HepG2 (cell line): ENCODE measurements around the gene ZNF284. TPM values are rescaled to one million over a fixed set of nuclear protein-coding genes. Genes with fewer than 3 reads are reported as not detected.

Experiments used
- ATAC-seq: fragments of 200-7000 bp; cut with Tn5 transposase; 3 replicates; pipeline ENCODE4 v1.9.1; 2020; ENCODE audit warnings: mild to moderate bottlenecking, moderate library complexity
- BruUV-seq: library from RNA; stranded (reverse); fragments of 400-500 nt; replicated peaks from 2 replicates; lab custom pipeline; 2021; lab: Mats Ljungman, UMichigan
- CTCF ChIA-PET: fragments of 300-600 bp; formaldehyde crosslinking; extraction: SDS; loops from one replicate; lab custom pipeline; 2021; ENCODE audit warnings: low total read pairs, inconsistent platforms, low intra/inter-chr PET ratio; lab: Yijun Ruan, JAX
- POLR2A ChIA-PET: fragments of 350-600 bp; sonication (Branson Sonifier 250); formaldehyde crosslinking; loops from one replicate; lab custom pipeline; 2020; ENCODE audit warnings: antibody characterized with exemption, inconsistent platforms; lab: Yijun Ruan, JAX
- DNase-seq: peaks from one replicate; pipeline ENCODE4 v3.0.0-alpha.2; 2015; ENCODE audit warnings: low spot score
- FAIRE-seq: peaks from 3 replicates; lab custom pipeline; 2011; peaks lifted over from hg19 to GRCh38; lab: Jason Lieb, UNC
- H2AFZ ChIP-seq: one replicate; pipeline ENCODE4 v1.6.1; 2011; ENCODE audit warnings: low read length, inconsistent platforms
- H3K27ac ChIP-seq: fragments of 300-600 bp; 3 replicates; pipeline ENCODE4 v1.8.0; 2011; ENCODE audit warnings: mixed run types, mild to moderate bottlenecking, mixed read lengths, low read length, inconsistent platforms; ENCODE audit not compliant: insufficient read depth; ENCODE audit errors: extremely low read length
- H3K27me3 ChIP-seq, 2 experiments: fragments of 200-600 bp in 1 of 2; 2 replicates in 1 of 2; 3 replicates in 1 of 2; pipeline versions ENCODE4 v1.6.0 to v1.8.0; 2011; ENCODE audit warnings: low read length in 2 of 2, mild to moderate bottlenecking in 2 of 2, moderate library complexity in 2 of 2, inconsistent platforms in 1 of 2; ENCODE audit not compliant: insufficient read depth in 2 of 2, control insufficient read depth in 1 of 2
- H3K36me3 ChIP-seq, 2 experiments: fragments of 200-600 bp in 1 of 2; replicated peaks in 1 of 2; 2 replicates in 1 of 2; 3 replicates in 1 of 2; pipeline versions ENCODE4 v1.5.1 to v1.8.0; 2011; ENCODE audit warnings: low read length in 2 of 2, inconsistent platforms in 1 of 2; ENCODE audit not compliant: insufficient read depth in 2 of 2, control insufficient read depth in 1 of 2
- H3K4me1 ChIP-seq: 2 replicates; pipeline ENCODE4 v1.5.1; 2012; ENCODE audit warnings: low read length, inconsistent platforms; ENCODE audit not compliant: insufficient read depth
- H3K4me2 ChIP-seq: 2 replicates; pipeline ENCODE4 v1.6.0; 2011; ENCODE audit warnings: low read depth, low read length, inconsistent platforms
- H3K4me3 ChIP-seq, 3 experiments: fragments of 200-600 bp in 1 of 3; sonication (generic), shearing (Covaris generic) in 1 of 3; replicated peaks in 1 of 3; 2 replicates each; pipeline ENCODE4 v1.5.1; 2011 to 2016; ENCODE audit warnings: low read length in 3 of 3, inconsistent platforms in 2 of 3, low read depth in 2 of 3, mild to moderate bottlenecking in 2 of 3, control low read depth in 1 of 3, mixed read lengths in 1 of 3; ENCODE audit not compliant: insufficient read depth in 1 of 3
- H3K79me2 ChIP-seq: one replicate; pipeline ENCODE4 v1.6.1; 2011; ENCODE audit warnings: low read length, inconsistent platforms; ENCODE audit not compliant: insufficient read depth
- H3K9ac ChIP-seq: 2 replicates; pipeline ENCODE4 v1.6.0; 2011; ENCODE audit warnings: mild to moderate bottlenecking, low read depth, low read length, inconsistent platforms; ENCODE audit not compliant: insufficient read depth
- H3K9me3 ChIP-seq: 2 replicates; pipeline ENCODE4 v1.5.1; 2012; ENCODE audit warnings: mild to moderate bottlenecking, low read length
- H4K20me1 ChIP-seq: 2 replicates; pipeline ENCODE4 v1.6.0; 2011; ENCODE audit warnings: inconsistent platforms, mild to moderate bottlenecking, low read length, moderate library complexity; ENCODE audit not compliant: insufficient read depth
- ARID2 ChIP-seq: sonication (generic); formaldehyde crosslinking; IDR thresholded peaks from 2 replicates; pipeline ENCODE4 v1.8.1; 2022; ENCODE audit warnings: mild to moderate bottlenecking, missing genetic modification reagents, borderline replicate concordance
- BHLHE40 ChIP-seq: IDR thresholded peaks from 2 replicates; pipeline ENCODE4 v1.6.1; 2011; ENCODE audit warnings: low read length, improper control_type of control experiment
- ESRRA ChIP-seq: sonication (generic); formaldehyde crosslinking; IDR thresholded peaks from 2 replicates; pipeline ENCODE4 v1.5.1; 2020; ENCODE audit warnings: mild to moderate bottlenecking, low read depth, missing genetic modification reagents
- HHEX ChIP-seq: IDR thresholded peaks from 2 replicates; pipeline ENCODE4 v1.6.1; 2016; ENCODE audit warnings: control low read depth
- HOXA7 ChIP-seq: sonication (generic); formaldehyde crosslinking; IDR thresholded peaks from 2 replicates; pipeline ENCODE4 v1.8.1; 2022; ENCODE audit warnings: mild to moderate bottlenecking, missing genetic modification reagents, moderate library complexity
- KLF11 ChIP-seq: IDR thresholded peaks from 2 replicates; pipeline ENCODE4 v1.6.1; 2016; ENCODE audit warnings: missing compliant biosample characterization
- MTF1 ChIP-seq: sonication (generic); formaldehyde crosslinking; IDR thresholded peaks from 2 replicates; pipeline ENCODE4 v1.5.0; 2020; ENCODE audit warnings: missing genetic modification reagents
- PHF20 ChIP-seq: sonication (generic); formaldehyde crosslinking; IDR thresholded peaks from 2 replicates; pipeline ENCODE4 v1.5.0; 2020; ENCODE audit warnings: mild to moderate bottlenecking, missing genetic modification reagents
- PHF21A ChIP-seq: sonication (generic); formaldehyde crosslinking; IDR thresholded peaks from 2 replicates; pipeline ENCODE4 v1.5.0; 2020; ENCODE audit warnings: mild to moderate bottlenecking, missing genetic modification reagents
- POLR2AphosphoS2 ChIP-seq: IDR thresholded peaks from 2 replicates; pipeline ENCODE4 v1.6.1; 2011; ENCODE audit warnings: low read depth, low read length, improper control_type of control experiment
- REPIN1 ChIP-seq: sonication (generic); formaldehyde crosslinking; IDR thresholded peaks from 2 replicates; pipeline ENCODE4 v1.8.0; 2022; ENCODE audit warnings: missing genetic modification reagents, low read depth, mild to moderate bottlenecking, borderline replicate concordance
- RERE ChIP-seq: IDR thresholded peaks from 2 replicates; pipeline ENCODE4 v1.6.1; 2016; ENCODE audit warnings: low read depth, missing genetic modification reagents, missing compliant biosample characterization
- SRY ChIP-seq: sonication (generic); formaldehyde crosslinking; IDR thresholded peaks from 2 replicates; pipeline ENCODE4 v1.8.0; 2022; ENCODE audit warnings: mild to moderate bottlenecking, missing genetic modification reagents
- TARDBP ChIP-seq: sonication (generic); formaldehyde crosslinking; IDR thresholded peaks from 2 replicates; pipeline ENCODE4 v1.8.0; 2022; ENCODE audit warnings: mild to moderate bottlenecking, missing genetic modification reagents
- TGIF2 ChIP-seq: IDR thresholded peaks from 2 replicates; pipeline ENCODE4 v1.6.1; 2016; ENCODE audit warnings: control low read depth, missing compliant biosample characterization
- ZNF496 ChIP-seq: sonication (generic); formaldehyde crosslinking; IDR thresholded peaks from 2 replicates; pipeline ENCODE4 v1.8.1; 2023; ENCODE audit warnings: mild to moderate bottlenecking, moderate library complexity, missing genetic modification reagents; ENCODE audit not compliant: insufficient replicate concordance
- ZNF589 ChIP-seq: sonication (generic); formaldehyde crosslinking; conservative IDR thresholded peaks from 2 replicates; pipeline ENCODE4 v1.8.0; 2022; ENCODE audit warnings: mild to moderate bottlenecking, moderate library complexity, missing genetic modification reagents
- ZNF772 ChIP-seq: sonication (generic); formaldehyde crosslinking; IDR thresholded peaks from 2 replicates; pipeline ENCODE4 v1.5.0; 2020; ENCODE audit warnings: mild to moderate bottlenecking, missing genetic modification reagents
- WGBS: methylation state at CpG from one replicate; pipeline ENCODE4 v1.1.6; 2017; ENCODE audit warnings: low lambda C conversion rate; 5-methylcytosine and 5-hydroxymethylcytosine counted together
- in situ Hi-C: cut with HindIII; loops from 2 replicates; pipeline ENCODE4 v1.10.0; 2017; ENCODE audit warnings: low pct_unique_long_range_greater_than_20kb; ENCODE audit not compliant: extremely low pct_ligation_motif_present
- intact Hi-C: fragments of 100-400 bp; cut with micrococcal nuclease; formaldehyde crosslinking; loops from one replicate; pipeline ENCODE4 v1.10.0; 2022; ENCODE audit not compliant: unreplicated experiment
- polyA plus RNA-seq, 8 experiments: library from polyadenylated mRNA; depleted of rRNA in 3 of 8; stranded (reverse) in 7 of 8; unstranded in 1 of 8; fragments of >200 nt; fragmentation: Illumina TruSeq in 4 of 8; extraction: Trizol in 4 of 8; gene quantifications; 2 replicates each; pipeline versions ENCODE4 v1.2.1 to v1.2.3, GENCODE V29; 2011 to 2016; ENCODE audit warnings: low read depth in 4 of 8, missing spikeins in 1 of 8, mixed read lengths in 1 of 8; ENCODE audit not compliant: insufficient read depth in 1 of 8
- total RNA-seq, 5 experiments: library from RNA; depleted of rRNA; stranded (reverse); fragments of >200 nt; fragmentation: Illumina TruSeq; extraction: Trizol; gene quantifications; 2 replicates each; pipeline ENCODE4 v1.2.3, GENCODE V29; 2016; ENCODE audit warnings: low read depth in 1 of 5

The ZNF284 gene
- total and polyA plus RNA-seq, 2 of the 13 experiments (the other 11 are each of a cell fraction or from before 2014, with no cell fraction given) = 1.2 to 2.3 TPM

DNA sequence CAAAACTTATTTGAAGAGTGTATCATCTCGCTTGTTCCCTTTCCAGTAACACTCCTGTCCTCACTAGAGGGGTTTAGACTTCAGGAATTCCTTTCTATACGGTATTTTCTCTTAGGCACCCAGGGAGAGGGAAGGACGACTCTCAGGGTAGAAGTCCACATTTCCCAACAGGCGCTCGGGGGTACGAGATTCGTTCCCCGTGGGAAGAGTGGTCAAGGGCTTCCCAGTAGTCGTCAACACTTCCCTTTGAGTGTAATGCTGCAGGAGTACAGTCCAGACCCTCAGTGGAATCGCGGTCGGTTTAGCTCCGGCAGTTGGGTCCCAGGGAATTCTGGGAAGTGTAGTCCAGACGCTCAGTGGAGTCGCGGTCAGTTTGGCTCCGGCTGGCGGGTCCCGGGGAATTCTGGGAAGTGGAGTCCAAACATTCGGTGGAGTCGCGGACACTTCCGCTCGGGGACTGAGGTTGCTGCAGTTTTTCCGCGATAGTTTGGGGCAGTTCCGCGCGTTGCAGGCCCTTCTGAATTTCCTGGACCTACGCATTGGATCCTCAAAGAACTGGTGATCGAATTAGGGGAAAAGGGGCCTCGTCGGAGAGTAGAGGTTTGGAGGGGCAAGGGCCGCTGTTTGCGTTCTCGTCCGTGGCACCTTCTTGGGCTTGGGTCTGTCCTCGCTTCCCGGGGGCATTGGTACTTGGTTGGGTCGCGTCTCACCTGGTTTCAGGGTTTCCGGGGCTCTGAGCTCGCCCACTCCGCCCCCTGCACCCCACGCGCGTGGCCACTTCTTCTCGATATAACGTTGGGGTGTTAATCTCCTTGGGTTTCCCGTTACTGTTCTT, 22.2 kb downstream of the ZNF284 start, which contains the start of gene ZNF224:
TSS of gene ZNF224 (plus strand) at position 431 of the 835 bp plus-strand sequence. CDS start 3,513 bp downstream, outside the sequence.
- Histone ChIP-seq H3K27ac (peak within 1 kb of the TSS; percentile 65), H3K4me2 (peak within 1 kb of the TSS; percentile 94), H4K20me1 (no peaks in the 10 kb centered on the region), H3K4me3 (peak within 1 kb of the TSS; percentile 87 to 95 (median 87)), H3K9ac (peak within 1 kb of the TSS; percentile 82), H2AFZ (peak within 1 kb of the TSS; percentile 99), H3K27me3 (no peaks in the 10 kb centered on the region; a peak in 1 of 5 replicates), H3K79me2 (peaks cover 9% of the 10 kb centered on the region), H3K9me3 (no peaks in the 10 kb centered on the region), H3K4me1 (peaks cover 6% of the 10 kb centered on the region), H3K36me3 (peaks cover 2 to 9% of the 10 kb centered on the region in 2 experiments; a peak in 2 of 5 replicates)
- DNase-seq (peak; percentile 88), ATAC-seq (peak; percentile 99), FAIRE-seq (peak; percentile 82)
- in situ Hi-C loops (no loop called here), intact Hi-C loops (loop anchor here (1.0 to 10.0 kb wide), 3 partner anchors 22 to 109 kb away; partner anchors contain the start of genes ZNF155, ZNF226 and ZNF284)
- ChIA-PET POLR2A (interaction anchor here (0.6 to 2.5 kb wide), 8 partner anchors 14 to 119 kb away, joined by 3 to 18 read pairs (median 5); partner anchors contain the start of genes ZNF223, ZNF225, ZNF226 and ZNF227), CTCF (no interaction called here)
- no TSS peak for BruUV-seq
- WGBS = under 1% methylated on average over 26 of the region's 50 CpGs
- no peak for TF ChIP-seq ZNF772
- TF ChIP-seq HOXA7 (CRISPR knock-in tag) = no peak
- peak; percentile 79 for TF ChIP-seq TARDBP (CRISPR knock-in tag)
- peak; percentile 79 for TF ChIP-seq PHF20 (CRISPR knock-in tag)
- TF ChIP-seq POLR2AphosphoS2 = no peak
- TF ChIP-seq ZNF496 = no peak
- TF ChIP-seq ESRRA = no peak
- TF ChIP-seq PHF21A (CRISPR knock-in tag) = no peak
- TF ChIP-seq ARID2 (CRISPR knock-in tag) = no peak; the same call in 1 of the 2 replicates
- no peak for TF ChIP-seq ZNF589 (CRISPR knock-in tag)
- no peak for TF ChIP-seq RERE (CRISPR knock-in tag)
- no peak for TF ChIP-seq REPIN1
- no peak for TF ChIP-seq MTF1
- no peak for TF ChIP-seq BHLHE40
- no peak for TF ChIP-seq KLF11 (CRISPR knock-in tag)
- TF ChIP-seq HHEX (CRISPR knock-in tag) = no peak
- TF ChIP-seq TGIF2 (CRISPR knock-in tag) = no peak
- no peak for TF ChIP-seq SRY
